NCI-H2107 treated with DMSO at 0.1 percent for 48 hours (cell line): ENCODE measurements around the gene RHOC.

Experiments
- DNase-seq: peaks from one replicate; lab custom pipeline; 2025; ENCODE audit not compliant: unreplicated experiment; lab: John Stamatoyannopoulos, UW

The RHOC gene

DNA sequence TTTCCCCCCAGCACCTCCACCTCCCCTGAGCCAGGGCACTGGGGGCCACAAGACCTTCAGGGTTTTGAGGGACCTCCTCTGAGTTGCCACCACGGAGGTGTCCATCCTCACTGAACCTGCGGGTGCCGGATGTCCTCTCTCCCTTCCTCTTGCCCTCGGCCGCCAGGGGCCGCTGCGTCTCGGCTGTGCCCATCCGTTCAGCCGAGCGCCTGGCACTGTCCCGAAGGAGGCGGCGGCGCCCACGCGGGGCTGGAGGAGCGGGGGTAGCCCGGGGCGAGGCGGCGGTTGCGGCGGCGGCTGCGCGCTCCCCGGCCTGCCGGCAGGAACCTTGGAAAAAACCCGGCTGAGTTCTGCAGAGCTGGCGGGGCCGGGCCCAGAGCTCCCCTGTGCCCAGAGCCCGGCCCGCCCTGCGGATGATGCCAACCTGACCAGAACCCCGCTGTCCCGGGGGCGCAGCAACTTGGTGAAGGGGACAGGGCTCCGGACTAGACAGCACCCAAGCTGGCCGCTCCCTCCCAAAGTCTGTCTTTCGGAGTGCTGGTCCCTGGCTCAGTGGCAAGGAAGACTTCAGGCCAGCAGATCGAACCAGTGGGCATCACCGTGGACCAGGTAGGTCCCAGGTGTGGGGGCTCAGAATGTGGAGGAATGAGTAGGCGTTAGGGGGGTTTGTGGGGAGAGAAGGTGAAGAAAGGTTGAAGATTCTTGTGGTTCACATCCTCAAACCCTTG is 11.9 kb upstream of the RHOC start:
- DNase-seq = peak; percentile 74

DNA sequence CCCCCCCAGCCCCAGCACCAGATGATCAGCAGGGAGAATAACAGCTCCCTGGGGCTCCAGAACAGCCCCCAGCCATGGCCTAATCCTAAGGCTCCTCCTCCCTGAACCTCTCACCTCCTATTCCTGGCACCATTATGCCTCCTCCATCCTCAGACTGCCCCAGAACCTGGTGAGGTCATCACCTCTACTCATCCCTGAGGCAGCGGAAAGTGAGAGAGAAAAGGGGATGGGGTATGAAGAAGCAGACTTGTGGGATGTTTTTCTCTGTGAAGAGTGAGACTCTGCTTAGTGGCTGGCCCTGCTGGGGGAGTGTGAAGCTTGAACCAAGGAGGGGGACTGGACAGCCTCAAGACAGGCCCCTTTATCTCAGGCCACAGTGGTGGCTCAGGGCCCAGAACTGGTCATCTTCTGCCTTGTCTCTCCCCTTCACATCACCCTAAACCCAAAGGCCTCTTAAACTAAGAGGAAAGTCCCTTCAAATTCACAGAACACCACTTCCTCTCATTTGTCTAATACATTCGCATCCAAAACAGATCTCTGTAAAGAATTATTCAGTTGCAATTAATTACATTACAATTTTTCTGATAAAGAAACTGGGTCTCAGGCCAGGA is 10.4 kb upstream of the RHOC start:
- no peak for DNase-seq

DNA sequence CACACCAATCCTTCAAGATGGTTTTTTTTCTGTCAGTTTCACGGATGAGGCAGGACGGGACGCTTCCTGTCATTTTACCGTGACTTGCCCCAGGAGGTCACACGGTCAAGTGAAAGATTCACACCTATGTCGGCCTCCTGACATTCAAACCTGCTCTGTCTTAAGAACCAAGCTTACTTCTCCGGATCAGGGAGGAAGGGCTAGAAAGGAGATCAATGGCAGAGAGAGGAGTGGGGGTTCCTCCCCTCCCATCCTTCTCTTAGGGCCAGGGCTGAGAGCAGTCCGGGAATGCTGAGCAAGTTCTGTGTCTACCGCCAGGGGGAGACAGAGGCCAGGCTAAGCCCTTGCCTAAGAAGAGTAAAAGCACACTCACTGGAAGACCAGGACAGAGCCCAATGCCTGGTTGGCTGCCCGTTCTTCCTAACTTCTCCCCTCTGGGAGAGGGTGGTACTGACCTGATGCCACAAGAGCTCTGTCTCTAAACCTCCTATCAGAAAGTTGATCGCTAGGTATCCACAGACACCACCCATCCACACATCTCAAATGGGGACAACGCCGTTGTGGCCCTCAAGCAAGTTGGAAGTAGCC is 9.3 kb upstream of the RHOC start:
- DNase-seq = peak; percentile 88

DNA sequence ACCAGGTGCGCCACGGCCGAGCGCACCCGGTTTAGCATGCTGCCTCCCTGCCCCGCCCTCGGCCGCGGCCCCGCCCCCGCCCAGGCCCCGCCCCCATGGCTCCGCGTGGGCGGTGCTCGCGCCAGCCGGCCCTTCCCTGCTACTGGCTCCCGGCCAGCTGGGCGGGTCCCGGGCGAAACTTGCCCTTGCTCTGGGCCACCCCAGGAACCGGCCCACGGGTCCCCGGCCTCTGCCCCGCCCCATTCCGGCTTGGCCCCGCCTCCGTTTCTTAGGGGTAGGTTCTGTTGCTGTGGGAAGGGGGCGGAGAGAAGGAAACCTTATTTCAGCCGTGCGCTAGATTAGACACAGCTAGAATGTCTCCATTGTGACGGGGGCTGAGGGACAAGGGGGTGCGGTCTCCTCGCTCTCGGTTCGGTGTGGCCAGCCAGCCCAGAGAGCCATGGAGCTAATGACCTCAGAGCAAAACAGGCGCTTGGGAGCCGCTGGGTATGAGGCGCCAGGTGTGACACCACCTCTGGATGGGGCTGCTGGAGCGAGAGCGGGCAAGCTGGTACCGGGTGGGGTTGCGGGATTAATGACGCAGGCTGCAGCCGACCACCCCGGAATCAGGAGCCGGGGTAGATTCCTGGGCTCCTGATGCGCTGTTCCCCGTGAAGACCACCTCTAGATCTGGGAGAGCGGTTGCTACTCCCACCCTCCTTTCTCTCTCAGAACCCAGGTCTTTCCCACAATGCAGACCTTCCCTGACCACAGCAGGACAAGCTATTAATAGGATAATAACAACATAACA is 8.5 kb upstream of the RHOC start, which contains the start of gene PPM1J:
Gene PPM1J, minus strand, starts transcription at position 69 of the 790 bp plus-strand sequence. Its CDS starts 31 bp downstream, at position 38.
- DNase-seq = peak; percentile 50

DNA sequence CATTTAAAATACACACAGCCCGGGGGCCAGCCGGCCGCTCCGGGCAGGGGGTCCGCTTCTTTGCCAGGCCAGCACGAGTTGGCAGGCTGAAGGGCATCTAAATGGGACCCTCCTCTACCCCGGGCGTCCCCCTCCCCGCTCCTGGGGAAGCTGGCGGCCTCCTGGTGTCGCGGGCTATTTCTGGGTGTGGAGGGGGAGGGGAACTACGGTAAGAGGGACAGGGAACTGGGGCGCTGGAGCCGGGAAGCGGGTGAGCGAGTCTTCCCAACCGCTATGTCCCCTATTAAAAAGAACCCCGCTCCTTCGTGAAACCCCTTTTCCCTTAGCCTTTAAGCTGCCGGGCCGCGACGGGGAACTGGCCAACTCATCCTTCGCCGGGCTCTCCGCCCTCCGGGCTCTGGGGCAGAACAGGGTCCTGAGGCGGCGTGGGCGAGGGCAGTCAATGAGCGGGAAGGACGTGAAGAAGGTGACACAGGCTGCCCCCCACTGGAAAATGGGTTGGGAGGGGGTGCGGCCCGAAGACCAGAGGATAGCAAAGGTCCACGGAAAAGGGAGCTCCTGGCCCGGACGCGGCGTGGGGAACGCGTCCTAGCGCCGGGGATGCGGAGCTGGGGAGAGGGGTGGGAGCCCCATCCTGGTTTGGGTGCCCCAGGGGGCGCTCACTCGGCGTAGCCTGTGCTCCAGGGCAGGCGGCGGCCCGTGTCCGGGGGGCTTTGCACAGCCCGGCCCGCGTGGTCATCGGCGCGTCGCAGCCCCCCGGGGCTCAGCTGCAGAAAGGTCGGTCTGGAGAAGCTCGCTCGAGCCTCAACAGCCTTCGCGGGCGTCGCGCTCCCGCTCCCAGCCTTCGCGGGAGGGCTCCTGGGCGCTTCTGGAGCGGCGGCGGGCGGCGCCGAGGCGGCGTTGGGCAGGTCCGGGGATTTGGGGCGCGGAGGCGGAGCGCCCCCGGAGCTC is 7.7 kb upstream of the RHOC start:
- no peak for DNase-seq

DNA sequence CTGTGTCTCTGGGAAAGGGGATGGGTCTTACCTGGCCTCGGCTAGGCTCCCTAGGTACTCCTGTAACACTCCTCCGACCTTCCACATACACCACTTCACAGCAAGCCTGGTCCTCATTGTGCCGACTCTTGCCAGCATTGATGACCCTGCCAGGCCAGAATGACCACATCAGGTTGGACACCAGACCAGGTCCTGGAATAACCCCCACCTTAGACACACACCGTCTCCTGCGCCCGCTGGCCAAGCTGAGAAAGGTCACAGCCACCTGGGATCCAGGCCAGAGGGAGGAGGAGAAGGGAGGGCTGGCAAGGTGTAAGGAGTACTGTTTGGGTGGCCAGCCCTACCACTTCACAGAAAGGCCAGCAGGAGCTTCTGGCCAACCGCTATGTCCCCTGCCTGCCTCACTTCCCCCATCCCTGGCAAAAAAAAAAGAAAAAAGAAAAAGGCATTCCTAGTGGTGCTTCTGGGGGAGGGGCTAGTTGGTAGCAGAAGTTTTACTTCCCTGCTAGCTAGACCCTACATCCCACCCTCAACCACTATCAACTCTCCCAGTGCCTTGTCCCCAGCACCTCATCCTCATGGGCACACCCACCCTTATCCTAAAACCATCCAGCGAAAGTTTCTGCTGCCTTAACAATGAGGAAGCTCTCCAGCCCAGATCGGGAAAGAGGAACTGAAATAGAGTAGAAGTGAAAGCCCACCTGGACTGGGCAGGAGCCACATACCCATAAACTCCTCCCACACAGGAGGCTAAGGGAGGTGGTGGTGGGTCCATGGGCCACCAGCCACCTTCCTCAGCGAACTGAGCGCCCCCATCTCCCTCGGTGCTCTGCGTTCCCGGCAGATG is 6.8 kb upstream of the RHOC start:
- DNase-seq = no peak

DNA sequence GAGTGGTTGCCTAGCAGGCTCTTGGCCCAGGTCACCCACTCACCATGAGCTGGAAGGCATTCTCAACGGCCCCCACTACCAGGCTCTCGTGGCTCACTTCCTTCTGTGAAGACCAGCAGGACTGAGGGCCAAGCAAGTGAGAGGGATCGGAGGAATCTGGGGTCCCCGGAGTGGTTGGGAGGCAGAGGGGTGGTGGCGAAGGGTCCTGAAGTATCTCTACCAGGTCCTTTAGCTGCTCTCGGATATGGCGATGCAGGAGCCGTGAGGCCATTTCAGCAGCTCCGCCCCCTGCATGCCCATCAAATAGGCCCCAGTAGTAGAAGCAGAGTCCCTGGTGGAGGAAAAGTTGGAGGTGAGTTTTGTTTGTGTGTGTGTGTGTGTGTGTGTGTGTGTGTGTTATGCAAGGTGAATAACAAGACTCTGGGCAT is 5.8 kb upstream of the RHOC start:
- DNase-seq = no peak

DNA sequence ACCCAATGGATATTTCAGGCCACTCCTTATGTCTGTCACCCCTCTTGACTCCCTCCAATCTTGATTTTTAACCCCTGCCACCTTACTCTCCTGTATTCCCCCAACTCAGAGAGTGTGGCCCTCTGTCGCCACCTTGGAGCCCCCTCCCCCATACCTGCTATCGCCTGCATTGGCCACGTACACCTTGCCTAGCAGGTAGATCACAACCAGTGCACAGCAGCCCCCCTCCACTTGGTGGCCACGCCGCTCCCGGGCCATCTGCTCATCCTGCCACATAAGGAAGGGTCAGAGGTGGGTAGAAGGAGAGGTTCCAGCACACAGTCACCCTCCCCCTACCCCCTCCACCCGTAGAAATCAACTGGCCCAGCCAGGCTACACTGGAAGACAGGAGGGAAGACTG is 5.3 kb upstream of the RHOC start:
- no peak for DNase-seq

DNA sequence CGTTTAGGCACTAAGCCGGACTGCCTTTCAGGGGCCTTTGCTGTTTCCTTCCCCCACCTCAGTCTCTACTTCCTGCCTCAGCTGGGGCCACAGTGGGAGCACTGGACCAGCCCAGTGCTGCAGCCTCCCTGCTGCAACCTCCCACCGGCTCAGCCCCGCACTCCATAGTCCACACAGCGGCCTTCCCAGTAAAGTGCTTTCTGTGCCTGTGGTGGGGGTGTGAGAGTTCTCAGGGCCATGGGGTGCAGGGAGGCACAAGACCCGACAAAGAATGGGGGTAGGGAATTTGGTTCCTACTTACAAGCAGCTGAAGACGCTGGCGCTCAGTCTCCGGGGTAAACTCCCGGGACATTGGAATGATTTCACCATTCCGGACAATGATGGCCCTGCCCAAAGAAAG is 4.7 kb upstream of the RHOC start:
- no peak for DNase-seq

DNA sequence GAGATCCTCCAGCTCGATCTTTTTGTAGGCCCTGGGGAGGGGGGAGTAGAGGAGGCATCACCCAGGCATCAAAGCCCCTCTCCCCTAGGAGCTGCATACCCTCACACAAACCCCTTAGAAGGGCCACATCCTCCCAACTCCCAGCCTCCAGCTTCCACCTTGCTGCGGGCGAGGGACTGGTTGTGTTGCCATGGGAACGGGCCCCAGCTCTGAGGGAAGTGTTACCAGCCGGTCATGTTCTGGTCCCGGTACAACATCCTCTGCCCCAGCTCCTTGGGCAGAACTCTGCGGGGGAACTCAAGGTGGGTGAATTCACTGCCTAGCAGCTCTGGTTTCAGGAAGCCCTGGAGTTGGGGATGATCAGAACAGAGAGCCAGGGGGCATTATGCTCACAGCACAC is 4.1 kb upstream of the RHOC start:
- DNase-seq = no peak

DNA sequence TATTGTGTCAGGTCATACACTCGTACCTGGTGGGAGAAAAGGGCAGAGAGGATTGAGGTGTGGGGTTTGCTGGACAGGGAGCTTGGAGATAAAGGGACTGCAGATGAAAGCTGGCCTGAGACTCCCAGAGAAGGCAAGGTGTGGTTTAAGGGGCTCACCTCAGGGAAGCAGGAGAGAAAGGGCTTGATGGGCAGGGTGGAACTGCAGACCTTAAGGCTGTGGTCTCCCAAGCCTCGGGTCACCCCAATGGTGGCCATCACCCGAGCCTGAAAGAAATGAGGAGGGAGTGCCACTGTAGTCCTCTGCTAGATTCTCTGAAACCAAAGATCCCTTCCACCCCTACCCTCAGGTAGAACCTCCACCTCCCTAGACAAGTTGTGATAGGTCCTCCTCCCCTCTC is 3.7 kb upstream of the RHOC start:
- no peak for DNase-seq

DNA sequence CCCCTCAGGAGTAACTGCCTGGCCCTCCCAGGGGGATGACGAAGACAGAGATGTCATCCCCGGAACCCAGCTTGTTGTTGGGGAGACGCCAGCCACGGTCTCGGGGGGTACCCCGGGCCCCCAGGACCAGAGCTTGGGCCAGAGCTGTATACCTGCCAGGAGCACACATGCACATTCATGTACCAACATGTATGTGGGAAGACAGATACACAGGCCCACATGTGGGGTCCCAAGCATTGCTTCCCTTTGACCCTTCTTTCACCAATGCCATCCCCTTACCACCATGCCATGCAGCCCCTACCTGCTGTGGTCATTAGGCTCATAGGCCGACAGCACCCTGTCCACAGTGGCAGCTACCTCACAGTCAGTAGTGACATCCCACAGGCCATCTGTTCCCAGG is 3.2 kb upstream of the RHOC start:
- DNase-seq = no peak

DNA sequence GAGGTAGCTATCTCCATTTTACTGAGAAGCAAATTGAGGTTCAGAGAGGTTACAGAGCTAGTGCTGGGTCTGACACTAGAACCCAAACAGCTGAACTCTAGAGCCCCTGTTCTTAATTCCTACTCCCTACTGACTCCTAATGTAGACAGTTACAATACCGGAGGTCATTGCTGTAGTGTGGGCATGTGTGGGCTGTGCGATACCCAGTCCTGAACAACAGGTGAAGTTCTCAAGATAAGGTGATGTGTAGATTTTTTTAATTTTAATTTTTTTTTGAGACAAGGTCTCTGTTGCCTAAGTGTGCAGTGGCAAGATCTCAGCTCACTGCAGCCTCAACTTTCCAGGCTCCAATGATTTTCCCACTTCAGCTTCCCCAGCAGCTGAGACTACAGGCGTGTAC is 1.6 kb upstream of the RHOC start:
- no peak for DNase-seq

DNA sequence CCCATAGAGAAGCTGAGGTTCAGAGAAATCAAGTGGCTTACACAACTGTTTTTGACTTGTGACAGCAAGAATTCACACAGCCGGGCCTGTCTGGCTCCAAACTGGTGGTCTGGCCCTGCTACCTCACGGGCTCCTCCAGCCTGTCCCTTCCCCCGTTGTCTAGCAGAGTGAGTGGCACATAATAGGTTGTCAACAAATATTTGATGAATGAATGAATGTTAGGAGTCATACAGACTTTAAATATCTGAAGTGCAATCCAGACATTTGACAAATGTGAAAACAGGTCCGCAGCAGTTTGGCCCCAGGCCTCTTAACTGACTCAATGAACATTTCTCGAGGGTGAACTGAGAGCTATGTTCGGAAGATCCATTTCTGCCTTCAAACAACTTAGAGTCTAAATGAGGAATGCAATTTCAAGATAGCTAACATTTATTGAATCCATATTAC is 1.1 kb upstream of the RHOC start:
- no peak for DNase-seq

DNA sequence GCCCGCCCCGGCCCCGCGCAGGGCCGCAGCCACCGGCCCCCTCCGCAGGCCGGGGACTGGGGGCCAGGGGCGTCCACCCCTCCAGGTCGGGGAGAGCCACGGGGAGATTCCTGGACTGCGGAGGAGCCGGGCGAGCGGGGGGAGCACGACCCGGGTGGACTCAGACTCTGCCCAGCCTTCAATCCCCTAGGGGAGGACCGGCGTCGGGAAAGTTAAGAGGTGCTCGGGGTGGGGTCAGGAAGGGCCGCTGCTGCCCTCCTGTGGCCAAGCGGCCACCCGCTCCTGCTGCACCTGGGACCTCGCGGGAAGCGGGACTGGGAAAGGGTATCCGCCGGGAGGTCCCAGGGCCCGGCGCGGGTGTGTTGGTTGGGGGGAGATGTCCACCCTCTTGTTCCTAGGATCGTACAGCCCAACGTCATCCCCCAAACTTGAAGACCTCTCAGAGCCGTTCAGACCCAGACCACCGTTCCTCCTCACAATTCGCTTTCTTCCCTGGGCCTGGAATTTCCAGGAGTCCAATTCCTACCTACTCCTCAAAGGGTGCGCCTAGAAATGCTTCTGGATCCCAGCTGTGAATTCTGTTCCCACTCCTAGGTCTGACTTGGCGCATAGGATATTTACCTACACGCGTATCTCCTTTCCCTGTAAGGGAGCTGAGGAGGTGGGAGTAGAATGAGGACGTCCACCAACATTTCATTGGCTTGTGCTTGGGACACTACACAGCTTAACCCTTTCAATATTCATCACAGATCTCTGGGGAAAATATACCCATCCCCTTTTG is 484 bp upstream of the RHOC start:
- DNase-seq = peak; percentile 64

DNA sequence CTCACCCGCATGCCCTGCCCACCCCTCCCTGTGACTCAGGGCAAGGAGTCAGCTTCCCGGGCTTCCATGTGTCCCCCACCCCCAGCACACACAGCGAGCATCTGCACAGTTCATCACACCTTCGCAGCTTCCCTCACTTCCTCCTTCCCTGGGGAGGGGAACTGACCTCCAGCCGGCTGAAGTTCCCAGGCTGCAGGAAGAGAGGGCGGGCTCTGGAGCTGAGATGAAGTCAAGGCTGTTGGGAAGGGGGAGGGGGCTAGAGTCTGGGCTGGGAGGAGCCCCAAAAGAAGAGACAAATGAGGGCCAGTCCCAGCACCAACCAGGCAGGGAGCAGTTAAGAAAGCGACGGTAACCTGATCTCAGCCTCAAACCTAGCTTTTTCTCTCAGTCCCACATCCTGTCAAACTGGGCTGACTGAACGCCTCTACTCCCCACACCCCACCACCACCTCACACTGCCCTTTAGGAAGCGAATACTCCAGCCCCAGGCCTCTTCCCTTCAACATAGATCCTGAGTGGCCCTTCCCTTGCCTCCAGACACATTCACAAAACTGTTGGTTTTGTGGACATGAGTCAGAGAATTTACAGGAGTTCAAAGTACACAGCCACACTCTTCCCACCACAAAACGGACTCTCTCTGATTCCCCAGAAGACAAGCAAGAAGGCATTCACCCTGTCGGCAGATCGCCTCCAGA is 1.8 kb downstream of the RHOC start:
- DNase-seq = peak; percentile 92

DNA sequence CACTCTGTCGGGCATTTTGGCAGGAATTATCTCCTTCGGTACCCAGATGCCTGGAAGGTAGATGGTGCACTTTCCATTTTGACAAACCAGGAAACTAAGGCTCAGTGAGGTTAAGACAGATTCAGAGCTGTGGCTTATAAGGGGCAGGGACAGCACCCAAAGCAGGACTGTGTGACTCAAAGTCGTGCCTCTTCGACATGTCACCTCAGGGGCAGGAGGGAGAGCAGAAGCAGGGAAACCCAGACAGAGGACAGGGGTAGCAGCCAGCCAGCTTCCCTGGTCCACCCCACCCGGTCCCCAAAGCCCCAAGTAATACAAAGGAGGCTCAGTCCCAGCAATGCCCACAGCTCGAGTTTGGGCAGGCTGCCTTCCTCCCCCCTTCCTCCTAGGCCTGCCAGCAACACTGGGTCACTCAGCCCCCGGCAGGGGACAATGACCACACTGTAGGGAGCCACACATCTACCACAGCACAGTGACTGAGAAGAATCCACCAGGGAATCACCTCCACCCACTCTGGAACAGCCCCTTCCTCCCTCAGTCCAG is 2.5 kb downstream of the RHOC start:
- no peak for DNase-seq

DNA sequence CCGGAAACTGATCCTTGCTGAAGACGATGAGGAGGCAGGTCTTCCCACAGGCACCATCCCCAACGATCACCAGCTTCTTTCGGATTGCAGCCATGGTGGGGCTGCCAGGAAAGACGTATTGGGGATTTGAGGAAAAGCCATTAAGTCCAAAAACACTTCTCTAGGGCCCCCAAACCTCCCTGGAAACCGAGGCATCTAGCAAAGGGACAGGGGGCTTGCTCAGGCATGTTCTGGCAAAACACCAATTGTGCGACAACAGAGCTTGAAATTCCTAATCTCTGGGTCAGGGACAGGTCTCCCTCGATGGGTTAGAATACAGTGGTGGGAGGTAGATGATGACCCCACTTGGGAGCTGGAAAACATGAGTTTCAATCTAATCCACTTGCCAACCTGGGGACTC is 3.2 kb downstream of the RHOC start:
- DNase-seq = no peak
